Chondrocyte (in vitro differentiated cells): ENCODE results near the gene PLA2G2D. TPM values are rescaled to one million over a fixed set of nuclear protein-coding genes. Genes with fewer than 3 reads are reported as not detected.

ENCODE experiments used
- DNase-seq: peaks from one replicate; pipeline ENCODE4 v3.0.0; 2021; ENCODE audit warnings: mixed read lengths, low spot score
- H3K27ac Mint-ChIP-seq: one replicate; pipeline ENCODE4 v1.8.0; 2021; ENCODE audit warnings: mild to moderate bottlenecking, moderate library complexity, mixed read lengths; ENCODE audit not compliant: unreplicated experiment
- H3K27me3 Mint-ChIP-seq: 2 replicates; pipeline ENCODE4 v1.8.0; 2021; ENCODE audit warnings: low read depth, mixed read lengths
- H3K36me3 Mint-ChIP-seq: 2 replicates; pipeline ENCODE4 v1.8.0; 2021; ENCODE audit warnings: low read depth, mixed read lengths
- H3K4me1 Mint-ChIP-seq: 2 replicates; pipeline ENCODE4 v1.8.0; 2021; ENCODE audit warnings: low read depth, mild to moderate bottlenecking, mixed read lengths
- H3K4me3 Mint-ChIP-seq: one replicate; pipeline ENCODE4 v1.8.0; 2021; ENCODE audit warnings: mild to moderate bottlenecking, moderate library complexity, mixed read lengths; ENCODE audit not compliant: unreplicated experiment
- H3K9me3 Mint-ChIP-seq: 2 replicates; pipeline ENCODE4 v1.8.0; 2021; ENCODE audit warnings: low read depth, mixed read lengths
- total RNA-seq: library from RNA; stranded (reverse); gene quantifications from 3 replicates; pipeline ENCODE4 v1.2.1, GENCODE V29; 2021
- TF ChIP-seq, protein P1 (sequence below): fragments of 200-600 bp; sonication (generic); IDR thresholded peaks from 2 replicates; pipeline ENCODE4 v1.5.0; 2021; ENCODE audit warnings: antibody characterized with exemption, mild to moderate bottlenecking, moderate library complexity

Gene PLA2G2D
- total RNA-seq, 1 donor from 2014 or later: not detected

DNA sequence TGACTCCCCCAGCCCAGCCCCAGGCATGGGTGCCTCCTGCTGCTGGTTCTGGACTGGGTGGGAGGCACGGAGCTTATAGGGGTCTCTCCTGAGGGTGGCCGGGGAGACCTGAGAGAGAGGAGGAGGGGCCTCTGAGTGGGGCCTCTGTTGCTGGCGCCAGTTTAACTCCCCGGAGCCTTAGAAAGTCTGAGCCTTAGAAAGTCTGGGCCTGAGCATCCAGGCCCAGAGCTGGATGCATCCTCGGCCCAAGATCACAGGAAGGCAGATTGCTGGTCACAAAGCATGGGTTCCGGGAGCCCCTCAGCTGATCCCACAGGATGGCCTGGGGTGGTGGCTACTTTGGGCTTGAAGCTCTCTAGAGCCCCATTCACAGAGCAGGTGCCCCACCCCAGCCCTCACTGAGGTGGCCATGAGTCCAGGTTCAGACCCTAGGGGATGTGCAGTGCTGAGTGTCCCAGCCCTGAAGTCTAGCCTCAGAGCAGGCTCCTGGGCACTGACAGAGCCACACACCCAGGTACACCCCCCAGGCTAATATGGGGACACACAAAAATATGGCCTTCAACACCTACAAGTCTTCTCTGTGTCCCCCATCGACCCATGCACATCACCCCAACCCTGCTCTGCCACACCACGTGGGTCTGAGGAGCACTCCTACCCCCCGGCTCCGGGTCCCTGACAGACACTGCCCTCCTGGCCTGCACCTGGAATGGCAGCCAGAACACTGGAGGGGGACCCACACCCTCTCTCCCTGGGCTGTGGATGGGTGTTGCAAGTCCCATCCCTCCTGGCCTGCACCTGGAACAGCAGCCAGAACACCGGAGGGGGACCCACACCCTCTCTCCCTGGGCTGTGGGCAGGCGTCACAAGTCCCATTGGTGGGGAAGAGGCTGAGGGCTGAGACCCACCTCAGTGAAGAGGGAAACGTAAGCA lies 29.5 kb upstream of the PLA2G2D start:
- H3K27ac Mint-ChIP-seq: no peak overlapping the region
- no peaks in the 10 kb centered on the region for H3K9me3 Mint-ChIP-seq
- H3K36me3 Mint-ChIP-seq: no peaks in the 10 kb centered on the region

DNA sequence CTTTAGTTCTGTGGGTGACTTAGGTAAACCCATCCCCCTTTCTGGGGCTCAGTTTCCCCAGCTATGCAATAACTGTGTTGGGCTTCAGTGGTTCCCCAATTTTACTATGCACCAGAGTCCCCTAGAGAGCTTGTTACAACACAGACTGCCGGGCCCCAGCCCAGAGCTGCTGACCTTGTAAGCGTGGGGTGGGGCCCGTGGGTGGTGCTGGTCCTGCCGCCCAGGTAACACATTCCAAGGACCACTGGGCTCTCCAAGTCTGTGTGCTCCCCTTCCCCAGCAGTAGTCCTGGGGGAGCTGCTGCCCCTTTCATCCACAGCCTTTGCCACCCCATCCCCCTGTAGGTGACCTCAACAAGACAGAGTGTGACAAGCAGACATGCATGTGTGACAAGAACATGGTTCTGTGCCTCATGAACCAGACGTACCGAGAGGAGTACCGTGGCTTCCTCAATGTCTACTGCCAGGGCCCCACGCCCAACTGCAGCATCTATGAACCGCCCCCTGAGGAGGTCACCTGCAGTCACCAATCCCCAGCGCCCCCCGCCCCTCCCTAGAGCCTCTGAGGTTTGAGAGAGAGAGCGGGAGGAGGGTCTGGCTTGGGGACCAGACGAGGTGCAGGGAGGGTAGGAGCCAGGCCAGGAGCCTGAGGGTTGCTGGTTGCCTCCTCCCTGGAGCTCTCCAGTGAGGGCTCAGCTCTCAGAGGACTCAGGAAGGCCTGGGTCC lies 28.7 kb upstream of the PLA2G2D start:
- DNase-seq: peak; percentile 63
- H3K36me3 Mint-ChIP-seq: no peaks in the 10 kb centered on the region
- TF ChIP-seq, protein P1, sequence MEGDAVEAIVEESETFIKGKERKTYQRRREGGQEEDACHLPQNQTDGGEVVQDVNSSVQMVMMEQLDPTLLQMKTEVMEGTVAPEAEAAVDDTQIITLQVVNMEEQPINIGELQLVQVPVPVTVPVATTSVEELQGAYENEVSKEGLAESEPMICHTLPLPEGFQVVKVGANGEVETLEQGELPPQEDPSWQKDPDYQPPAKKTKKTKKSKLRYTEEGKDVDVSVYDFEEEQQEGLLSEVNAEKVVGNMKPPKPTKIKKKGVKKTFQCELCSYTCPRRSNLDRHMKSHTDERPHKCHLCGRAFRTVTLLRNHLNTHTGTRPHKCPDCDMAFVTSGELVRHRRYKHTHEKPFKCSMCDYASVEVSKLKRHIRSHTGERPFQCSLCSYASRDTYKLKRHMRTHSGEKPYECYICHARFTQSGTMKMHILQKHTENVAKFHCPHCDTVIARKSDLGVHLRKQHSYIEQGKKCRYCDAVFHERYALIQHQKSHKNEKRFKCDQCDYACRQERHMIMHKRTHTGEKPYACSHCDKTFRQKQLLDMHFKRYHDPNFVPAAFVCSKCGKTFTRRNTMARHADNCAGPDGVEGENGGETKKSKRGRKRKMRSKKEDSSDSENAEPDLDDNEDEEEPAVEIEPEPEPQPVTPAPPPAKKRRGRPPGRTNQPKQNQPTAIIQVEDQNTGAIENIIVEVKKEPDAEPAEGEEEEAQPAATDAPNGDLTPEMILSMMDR: no peak
- H3K9me3 Mint-ChIP-seq: no peaks in the 10 kb centered on the region
- no peak overlapping the region for H3K27ac Mint-ChIP-seq
- H3K4me3 Mint-ChIP-seq: no peak overlapping the region
- H3K4me1 Mint-ChIP-seq: peaks cover 3% of the 10 kb centered on the region
- peaks cover 21% of the 10 kb centered on the region for H3K27me3 Mint-ChIP-seq

More for the DNA sequence above, 29.5 kb upstream of the PLA2G2D start:
- H3K4me1 Mint-ChIP-seq: peaks cover 3% of the 10 kb centered on the region
- DNase-seq: peak; percentile 70
- TF ChIP-seq, protein P1: no peak
- H3K27me3 Mint-ChIP-seq: peaks cover 17% of the 10 kb centered on the region
- no peak overlapping the region for H3K4me3 Mint-ChIP-seq

DNA sequence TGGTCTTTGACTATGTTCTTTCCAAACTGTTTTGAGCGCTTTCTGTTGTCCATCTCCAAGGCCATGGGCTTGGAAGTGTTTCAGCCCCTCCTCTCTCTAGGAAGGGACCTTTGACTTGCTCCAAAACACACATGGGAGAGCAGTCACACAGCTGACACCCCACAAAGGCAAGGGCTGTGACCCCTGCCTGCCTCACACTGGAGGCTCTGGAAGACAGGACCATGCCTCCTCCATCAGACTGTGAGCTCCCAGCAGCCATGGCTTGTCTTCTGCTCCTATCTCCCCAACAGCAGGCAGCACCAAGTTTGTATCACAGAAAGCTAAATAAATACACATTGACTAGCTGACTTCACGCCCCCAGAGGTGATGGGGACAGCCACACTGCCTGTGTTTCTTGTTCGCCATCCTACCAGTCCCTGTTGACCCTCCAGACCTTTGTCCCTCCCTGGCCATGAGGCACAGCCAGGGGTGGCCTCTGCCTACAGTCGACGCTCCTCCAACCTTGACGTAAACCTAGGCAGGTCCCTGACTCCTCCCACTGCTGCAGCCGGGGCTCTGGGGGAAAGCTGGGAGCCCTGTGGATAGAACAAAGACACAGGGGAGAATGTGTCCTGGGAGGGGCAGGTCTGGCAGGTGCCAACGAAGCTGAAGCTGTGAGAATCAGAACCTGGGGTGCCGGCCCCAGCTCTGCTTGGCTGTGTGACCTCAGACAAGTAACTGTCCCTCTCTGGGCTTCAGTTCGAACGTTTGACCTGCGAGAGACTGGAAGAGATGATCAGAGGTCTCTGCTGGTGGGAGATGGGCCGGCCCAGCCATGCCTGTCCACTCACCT lies 24.6 kb upstream of the PLA2G2D start:
- TF ChIP-seq, protein P1: no peak
- no peak overlapping the region for H3K27ac Mint-ChIP-seq
- H3K4me1 Mint-ChIP-seq: no peaks in the 10 kb centered on the region
- peaks cover 22% of the 10 kb centered on the region for H3K27me3 Mint-ChIP-seq
- H3K9me3 Mint-ChIP-seq: no peaks in the 10 kb centered on the region
- no peaks in the 10 kb centered on the region for H3K36me3 Mint-ChIP-seq
- no peak overlapping the region for H3K4me3 Mint-ChIP-seq
- DNase-seq: peak; percentile 47

DNA sequence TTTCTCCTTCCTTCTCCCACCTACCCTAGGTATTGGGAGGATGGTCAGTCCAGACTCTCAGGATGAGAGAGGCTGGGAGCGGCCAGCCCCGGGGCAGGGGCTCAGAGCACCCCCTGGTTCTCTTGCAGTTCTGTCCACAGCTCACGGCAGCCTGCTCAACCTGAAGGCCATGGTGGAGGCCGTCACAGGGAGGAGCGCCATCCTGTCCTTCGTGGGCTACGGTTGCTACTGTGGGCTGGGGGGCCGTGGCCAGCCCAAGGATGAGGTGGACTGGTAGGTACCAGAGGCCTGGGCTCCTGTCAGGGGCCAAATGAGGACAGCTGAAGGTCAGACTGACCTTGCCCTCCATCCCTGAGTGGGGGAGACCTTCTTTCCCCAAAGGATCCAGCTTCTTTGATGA lies 24.0 kb upstream of the PLA2G2D start:
- DNase-seq: peak; percentile 66
- Mint-ChIP-seq H3K27me3 (peaks cover 25% of the 10 kb centered on the region), H3K27ac (no peak overlapping the region), H3K36me3 (no peaks in the 10 kb centered on the region), H3K9me3 (no peaks in the 10 kb centered on the region), H3K4me1 (no peaks in the 10 kb centered on the region), H3K4me3 (no peak overlapping the region)
- TF ChIP-seq, protein P1: no peak
